ENCODE measurements around the gene PIK3R2.
"Not testable (repeated sequence)": the region's sequence is repeated elsewhere in the genome, so short reads cannot be mapped to it uniquely, and the experiment has no call there.

Gene PIK3R2

DNA sequence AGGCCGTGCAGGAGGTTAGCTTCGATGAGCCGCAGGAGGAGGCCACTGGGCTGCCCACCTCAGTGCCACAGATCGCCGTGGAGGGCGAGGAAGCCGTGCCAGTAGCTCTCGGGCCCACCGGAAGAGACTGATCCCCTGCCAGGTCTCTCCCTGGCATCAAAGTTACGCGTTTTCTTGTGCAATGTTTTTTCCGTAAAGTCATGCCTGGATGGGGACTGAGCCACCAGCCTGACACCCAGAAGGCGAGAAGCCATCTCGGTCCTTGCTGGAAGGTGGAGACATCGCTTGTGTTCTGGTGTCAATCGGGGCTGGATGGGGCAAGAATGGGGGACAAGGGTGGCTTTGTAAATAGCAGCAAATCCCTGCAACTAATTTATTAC lies 3.4 kb upstream of the PIK3R2 start:
- Mint-ChIP-seq H3K4me1 (ENCODE audit: low read depth in 2 of 2) (peaks cover 37 to 47% of the 10 kb centered on the region in 2 donors), H3K9me3 (no peaks in the 10 kb centered on the region), H3K27me3 (no peaks in the 10 kb centered on the region), H3K27ac (no peak overlapping the region), H3K4me3 (peak overlapping the region in 1 of 2 donors; percentile 35), H3K36me3 (ENCODE audit: insufficient read depth) (peaks cover 58% of the 10 kb centered on the region)
- ATAC-seq (replicated peaks) (no peak), DNase-seq (no peak)

DNA sequence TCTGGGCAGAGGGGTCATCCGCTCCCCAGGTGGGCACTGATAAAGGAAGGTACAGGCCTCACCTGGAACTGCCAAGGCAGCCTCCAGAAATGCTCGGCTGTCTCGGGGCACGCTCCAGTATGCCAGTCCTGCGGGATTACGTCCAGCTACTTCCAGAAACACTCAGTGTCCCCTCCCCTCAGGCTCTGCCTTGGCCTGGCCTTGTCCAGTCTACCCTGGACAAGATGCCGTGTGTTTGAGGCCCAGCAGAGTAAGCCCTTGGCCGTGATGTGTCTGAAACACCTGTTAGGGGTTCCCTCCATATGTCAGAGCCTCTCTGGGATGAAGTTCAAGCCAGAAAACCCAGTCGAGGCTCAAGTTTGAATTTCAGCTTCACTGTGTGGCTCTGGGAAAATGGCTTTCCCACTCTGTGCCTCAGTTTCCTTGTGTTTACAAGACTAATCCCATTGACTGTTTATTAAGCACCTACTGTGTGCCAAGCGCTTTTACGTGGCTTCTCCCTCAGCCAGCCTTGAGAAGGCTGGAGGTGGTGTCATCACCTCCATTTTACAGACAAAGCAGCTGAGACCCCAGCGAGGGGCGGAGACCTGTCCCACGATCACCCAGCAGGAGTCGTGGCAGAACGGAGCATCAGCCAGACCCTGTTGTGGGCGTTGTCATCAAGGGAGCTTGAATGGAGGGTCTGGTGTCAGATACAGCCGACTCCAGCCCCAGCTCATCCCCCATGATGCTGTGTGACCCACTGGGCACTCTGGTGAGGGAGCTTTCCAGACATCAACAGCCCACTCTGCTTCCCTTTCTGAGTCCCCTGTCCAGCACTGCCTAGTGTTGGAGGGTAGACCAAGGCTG lies 2.0 kb upstream of the PIK3R2 start:
- ATAC-seq (replicated peaks) (no peak), DNase-seq (no peak)
- Mint-ChIP-seq H3K36me3 (ENCODE audit: insufficient read depth) (peaks cover 54% of the 10 kb centered on the region), H3K9me3 (no peaks in the 10 kb centered on the region), H3K4me1 (ENCODE audit: low read depth in 2 of 2) (peaks cover 39 to 51% of the 10 kb centered on the region in 2 donors), H3K27me3 (no peaks in the 10 kb centered on the region), H3K27ac (peak overlapping the region in 1 of 2 donors; percentile 97), H3K4me3 (peak overlapping the region; percentile 80 to 87)

DNA sequence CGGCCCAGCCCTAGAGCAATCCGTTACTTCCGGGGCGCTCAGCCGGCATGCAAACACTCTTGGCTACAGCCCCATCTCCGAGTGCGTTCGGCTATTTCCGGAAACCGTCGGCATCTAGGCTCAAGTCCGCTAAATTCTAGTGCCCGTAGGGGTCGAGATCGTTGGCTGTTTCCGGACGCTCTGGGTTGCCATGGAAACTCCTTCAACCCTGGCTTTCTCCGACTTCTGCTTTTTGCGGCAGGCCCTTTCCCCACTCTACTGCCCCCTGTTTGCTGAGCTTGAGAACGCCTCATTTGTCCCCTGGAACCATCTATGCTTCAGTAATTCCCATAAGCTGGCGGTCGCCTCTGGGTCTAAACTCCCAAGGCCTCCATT lies 534 bp upstream of the PIK3R2 start:
- DNase-seq (peak; percentile 98 to 99 (median 99)), ATAC-seq (replicated peaks) (peak; percentile 64)
- no peaks in the 10 kb centered on the region for H3K9me3 Mint-ChIP-seq
- no peaks in the 10 kb centered on the region for H3K27me3 Mint-ChIP-seq
- peaks cover 44% of the 10 kb centered on the region for H3K36me3 Mint-ChIP-seq (ENCODE audit: insufficient read depth)
- peak overlapping the region; percentile 91 to 97 for H3K27ac Mint-ChIP-seq
- peaks cover 37 to 51% of the 10 kb centered on the region in 2 donors for H3K4me1 Mint-ChIP-seq (ENCODE audit: low read depth in 2 of 2)
- H3K4me3 Mint-ChIP-seq = peak overlapping the region; percentile 80 to 87

DNA sequence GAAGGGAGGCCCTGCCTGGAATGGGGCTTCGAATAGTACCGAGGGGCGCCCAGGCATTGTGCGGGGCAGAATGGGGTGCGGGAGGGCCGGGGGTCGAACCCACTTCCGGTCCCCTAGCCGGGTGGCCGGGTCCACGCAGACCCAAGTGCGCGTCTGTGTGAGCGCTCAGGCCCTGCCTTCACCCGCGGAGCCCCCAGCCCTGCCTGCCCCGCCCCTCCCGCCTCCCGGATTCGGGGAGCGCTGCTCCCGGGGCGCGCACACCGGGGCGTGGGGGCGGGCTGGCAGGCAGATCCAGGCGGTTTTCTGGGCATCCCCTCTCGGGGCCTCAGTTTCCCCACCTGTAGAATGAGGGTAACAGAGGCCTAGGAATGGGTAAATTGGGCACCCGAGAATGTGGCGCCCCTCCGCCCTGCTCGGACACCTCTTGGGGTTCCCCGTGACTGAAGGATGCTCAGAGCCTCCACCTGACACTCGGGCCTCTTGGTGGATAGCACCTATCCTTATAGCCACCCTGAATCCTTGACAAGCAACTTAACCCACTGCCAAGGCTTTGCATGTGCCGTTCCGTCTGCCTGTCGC lies 682 bp downstream of the PIK3R2 start:
- ATAC-seq (replicated peaks) = no peak

DNA sequence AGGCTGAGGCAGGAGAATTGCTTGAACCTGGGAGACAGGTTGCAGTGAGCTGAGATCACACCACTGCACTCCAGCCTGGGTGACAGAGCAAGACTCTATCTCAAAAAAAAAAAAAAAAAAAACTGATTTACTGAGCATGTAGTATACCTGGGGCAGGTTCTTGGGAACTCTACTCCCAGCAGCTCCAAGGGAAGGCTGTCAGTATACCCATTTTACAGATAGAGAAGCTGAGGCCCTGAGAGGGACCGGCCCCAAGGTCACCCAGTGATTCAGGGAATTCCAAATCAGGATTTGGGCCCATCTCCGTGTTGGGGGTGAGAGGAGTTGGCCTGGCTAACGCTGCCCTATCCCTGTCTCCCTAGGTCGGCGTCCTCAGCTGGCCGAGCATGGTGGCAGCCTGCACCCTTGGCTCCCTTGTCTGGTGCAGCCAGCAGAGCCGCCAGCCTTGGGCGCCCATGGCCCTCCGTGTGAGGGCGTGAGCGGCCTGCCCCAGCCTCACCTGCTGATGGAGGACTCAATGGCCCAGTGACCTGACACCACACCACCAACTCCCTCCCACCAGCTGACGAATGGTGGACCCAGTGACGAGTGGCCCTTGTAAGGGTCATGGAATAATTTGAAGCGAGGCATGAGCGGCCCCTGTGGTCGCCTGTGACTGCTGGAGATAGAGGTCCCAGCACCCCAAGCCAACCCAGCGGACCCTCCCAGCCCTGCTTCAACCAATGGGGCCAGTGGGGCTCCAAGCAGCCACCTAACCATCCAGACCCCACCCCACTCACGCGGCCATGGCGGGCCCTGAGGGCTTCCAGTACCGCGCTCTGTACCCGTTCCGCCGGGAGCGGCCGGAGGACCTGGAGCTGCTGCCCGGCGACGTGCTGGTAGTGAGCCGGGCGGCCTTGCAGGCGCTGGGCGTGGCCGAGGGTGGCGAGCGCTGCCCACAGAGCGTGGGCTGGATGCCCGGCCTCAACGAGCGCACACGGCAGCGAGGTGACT lies 2.4 kb downstream of the PIK3R2 start:
- no peak for ATAC-seq (replicated peaks)

More for the DNA sequence above, 682 bp downstream of the PIK3R2 start:
- DNase-seq = no peak
- Mint-ChIP-seq H3K27ac (peak overlapping the region; percentile 75 to 84), H3K36me3 (ENCODE audit: insufficient read depth) (peaks cover 33% of the 10 kb centered on the region), H3K9me3 (no peaks in the 10 kb centered on the region), H3K27me3 (no peaks in the 10 kb centered on the region), H3K4me1 (ENCODE audit: low read depth in 2 of 2) (peaks cover 32 to 45% of the 10 kb centered on the region in 2 donors), H3K4me3 (peak overlapping the region; percentile 80 to 87)

DNA sequence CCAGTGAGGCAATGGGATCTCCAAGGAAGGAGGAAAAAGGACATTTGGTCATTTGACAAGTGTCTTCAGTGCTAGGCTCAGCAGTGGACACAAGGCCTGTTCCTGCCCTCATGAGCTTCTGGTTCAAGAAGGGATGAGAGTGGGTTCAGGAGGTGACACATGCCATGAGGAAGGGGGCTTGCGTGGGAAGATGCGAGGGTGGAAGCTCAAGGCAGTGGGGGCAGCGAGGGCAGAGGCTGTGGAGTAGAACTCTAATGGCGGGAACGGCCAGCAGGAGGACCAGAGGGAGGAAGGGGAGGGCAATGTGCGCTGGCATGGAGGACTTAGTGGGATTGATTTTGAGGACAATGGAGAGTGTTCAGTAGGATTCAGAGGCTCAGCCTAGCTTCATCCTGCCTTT lies 3.3 kb downstream of the PIK3R2 start:
- Mint-ChIP-seq H3K4me3 (no peak overlapping the region), H3K27ac (no peak overlapping the region), H3K4me1 (ENCODE audit: low read depth in 2 of 2) (peaks cover 32 to 34% of the 10 kb centered on the region in 2 donors), H3K9me3 (no peaks in the 10 kb centered on the region), H3K27me3 (no peaks in the 10 kb centered on the region), H3K36me3 (ENCODE audit: insufficient read depth) (peaks cover 31% of the 10 kb centered on the region)
- no peak for DNase-seq
- no peak for ATAC-seq (replicated peaks)

More for the DNA sequence above, 2.4 kb downstream of the PIK3R2 start:
- Mint-ChIP-seq H3K36me3 (ENCODE audit: insufficient read depth) (peaks cover 26% of the 10 kb centered on the region), H3K4me3 (peak overlapping the region; percentile 79 to 87), H3K27ac (peak overlapping the region in 1 of 2 donors; percentile 75), H3K27me3 (no peaks in the 10 kb centered on the region), H3K4me1 (ENCODE audit: low read depth in 2 of 2) (peaks cover 30 to 37% of the 10 kb centered on the region in 2 donors), H3K9me3 (no peaks in the 10 kb centered on the region)
- DNase-seq = no peak

DNA sequence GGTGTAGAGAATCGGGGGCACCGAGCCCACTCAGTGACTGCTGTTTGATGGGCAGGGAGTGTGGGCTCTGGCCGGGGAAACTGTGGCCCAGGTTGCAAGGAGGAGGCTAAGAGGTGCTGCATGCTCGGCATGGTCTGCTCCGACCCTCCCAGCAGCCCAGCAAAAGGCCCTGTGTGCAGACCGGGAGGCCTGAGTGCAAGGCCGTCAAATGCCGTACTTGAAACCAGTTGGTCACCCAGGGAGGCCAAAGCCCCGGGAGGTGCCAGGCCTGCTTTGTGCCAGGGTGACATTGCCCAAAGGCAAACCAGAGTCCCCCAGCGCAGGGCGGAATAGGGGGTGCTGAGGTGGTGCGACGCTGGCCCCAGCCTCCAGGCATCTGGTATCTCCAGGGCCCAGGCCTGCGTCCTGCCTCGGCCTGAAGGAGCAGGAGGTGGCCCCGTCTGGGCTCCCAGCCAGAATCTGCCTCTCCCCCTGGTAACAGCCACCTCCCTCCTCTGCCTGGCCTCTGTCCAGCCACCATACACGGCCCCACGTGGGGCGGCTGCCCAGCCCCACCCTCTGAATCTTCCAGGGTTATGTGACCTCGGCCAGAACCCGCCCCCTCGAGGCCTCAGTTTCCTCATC lies 4.0 kb downstream of the PIK3R2 start:
- ATAC-seq (replicated peaks) = no peak
- no peak overlapping the region for H3K4me3 Mint-ChIP-seq
- no peaks in the 10 kb centered on the region for H3K27me3 Mint-ChIP-seq
- H3K4me1 Mint-ChIP-seq (ENCODE audit: low read depth in 2 of 2) = peaks cover 26 to 34% of the 10 kb centered on the region in 2 donors
- H3K36me3 Mint-ChIP-seq (ENCODE audit: insufficient read depth) = peaks cover 34% of the 10 kb centered on the region
- no peak for DNase-seq
- H3K9me3 Mint-ChIP-seq = no peaks in the 10 kb centered on the region
- H3K27ac Mint-ChIP-seq = no peak overlapping the region

DNA sequence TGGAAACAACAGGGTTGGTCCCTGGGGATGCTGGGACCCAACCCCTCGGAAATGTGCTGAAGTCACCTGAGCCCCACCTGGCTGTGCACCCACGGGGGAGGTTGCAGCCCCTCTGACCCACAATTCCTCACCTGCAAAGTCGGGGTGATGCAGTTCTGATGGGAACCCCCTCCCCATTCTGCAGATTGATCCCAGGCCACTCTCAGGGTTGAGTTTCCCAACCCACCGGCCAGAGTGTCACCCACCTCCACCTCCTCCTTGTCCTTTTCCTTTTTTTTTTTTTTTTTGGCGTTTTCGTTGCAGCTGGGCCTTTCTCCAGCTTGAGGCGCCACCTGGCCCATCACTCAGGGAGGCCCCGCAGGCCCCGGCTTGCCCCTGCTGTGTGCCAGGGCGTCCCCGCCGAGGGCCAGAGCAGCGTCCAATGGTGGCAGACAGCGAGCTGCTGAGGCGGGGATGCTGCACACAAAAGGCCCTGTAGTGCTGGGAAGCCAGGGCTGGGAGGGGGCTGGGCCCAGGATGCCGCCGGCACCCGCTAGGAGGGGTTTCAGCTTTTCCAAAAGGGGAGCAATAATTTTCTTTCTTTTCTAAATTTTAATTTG lies 4.6 kb downstream of the PIK3R2 start:
- Mint-ChIP-seq H3K36me3 (ENCODE audit: insufficient read depth) (peaks cover 31% of the 10 kb centered on the region), H3K27me3 (no peaks in the 10 kb centered on the region), H3K4me1 (ENCODE audit: low read depth in 2 of 2) (peaks cover 20 to 29% of the 10 kb centered on the region in 2 donors), H3K9me3 (no peaks in the 10 kb centered on the region), H3K4me3 (no peak overlapping the region), H3K27ac (no peak overlapping the region)
- no peak for ATAC-seq (replicated peaks)
- DNase-seq = no peak

DNA sequence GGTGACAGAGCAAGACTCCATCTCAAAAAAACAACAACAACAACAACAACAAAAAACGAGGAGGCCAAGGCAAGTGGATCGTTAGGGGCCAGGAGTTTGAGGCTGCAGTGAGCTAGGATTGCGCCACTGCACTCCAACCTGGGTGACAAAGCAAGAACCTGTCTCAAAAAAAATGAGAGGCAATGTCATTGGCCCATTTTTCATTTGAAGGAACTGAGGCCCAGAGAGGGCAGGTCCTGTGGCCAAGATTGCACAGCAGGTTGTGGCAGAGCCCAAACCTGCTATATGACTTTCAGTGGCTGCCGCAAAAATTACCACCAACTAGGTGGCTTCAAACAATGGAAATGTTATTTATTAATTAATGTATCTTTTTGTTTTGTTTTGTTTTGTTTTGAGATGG lies 5.5 kb downstream of the PIK3R2 start:
- DNase-seq (no peak), ATAC-seq (replicated peaks) (no peak)
- H3K4me1 Mint-ChIP-seq (ENCODE audit: low read depth in 2 of 2) = peaks cover 18 to 27% of the 10 kb centered on the region in 2 donors
- no peak overlapping the region for H3K4me3 Mint-ChIP-seq
- peaks cover 23% of the 10 kb centered on the region for H3K36me3 Mint-ChIP-seq (ENCODE audit: insufficient read depth)
- no peak overlapping the region for H3K27ac Mint-ChIP-seq
- no peaks in the 10 kb centered on the region for H3K9me3 Mint-ChIP-seq
- no peaks in the 10 kb centered on the region for H3K27me3 Mint-ChIP-seq

DNA sequence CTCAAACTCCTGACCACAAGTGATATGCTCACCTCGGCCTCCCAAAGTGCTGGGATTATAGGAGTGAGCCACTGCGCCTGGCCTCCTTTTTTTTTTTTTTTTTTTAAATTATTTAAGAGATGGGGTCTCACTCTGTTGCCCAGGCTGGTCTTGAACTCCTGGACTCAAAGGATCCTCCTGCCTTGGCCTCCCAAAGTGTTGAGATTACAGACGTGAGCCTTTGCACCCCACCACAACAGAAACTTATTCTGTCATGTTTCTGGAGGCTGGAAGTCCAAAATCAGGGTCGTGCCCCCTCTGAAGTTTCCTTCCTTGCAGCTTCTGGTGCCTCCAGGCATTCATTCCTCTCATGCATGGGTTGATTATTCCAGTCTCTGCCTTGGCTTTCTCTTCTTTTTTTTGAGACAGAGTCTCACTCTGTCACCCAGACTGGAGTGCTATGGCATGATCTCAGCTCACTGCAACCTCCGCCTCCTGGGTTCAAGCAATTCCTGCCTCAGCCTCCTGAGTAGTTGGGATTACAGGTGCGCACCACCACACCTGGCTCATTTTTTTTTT lies 6.2 kb downstream of the PIK3R2 start:
- ATAC-seq (replicated peaks) = not testable (repeated sequence)

DNA sequence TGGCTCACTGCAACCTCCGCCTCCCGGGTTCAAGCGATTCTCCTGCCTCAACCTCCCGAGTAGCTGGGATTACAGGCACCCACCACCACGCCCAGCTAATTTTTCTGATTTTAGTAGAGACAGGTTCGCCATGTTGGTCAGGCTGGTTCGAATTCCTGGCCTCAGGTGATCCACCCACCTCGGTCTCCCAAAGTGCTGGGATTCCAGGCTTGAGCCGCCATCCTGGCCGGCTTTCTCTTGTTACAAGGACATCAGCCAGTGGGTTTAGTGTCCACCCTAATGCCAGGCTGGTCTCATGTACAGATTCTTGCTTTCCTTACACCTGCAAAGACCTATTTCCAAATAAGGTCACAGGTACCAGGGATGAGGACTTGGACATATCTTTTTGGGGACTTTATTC lies 6.8 kb downstream of the PIK3R2 start:
- DNase-seq = no peak
- H3K4me3 Mint-ChIP-seq = peak overlapping the region; percentile 42 to 59
- peaks cover 8 to 17% of the 10 kb centered on the region in 2 donors for H3K4me1 Mint-ChIP-seq (ENCODE audit: low read depth in 2 of 2)
- ATAC-seq (replicated peaks) = no peak
- H3K9me3 Mint-ChIP-seq = no peaks in the 10 kb centered on the region
- H3K27me3 Mint-ChIP-seq = no peaks in the 10 kb centered on the region
- H3K36me3 Mint-ChIP-seq (ENCODE audit: insufficient read depth) = peaks cover 28% of the 10 kb centered on the region
- H3K27ac Mint-ChIP-seq = no peak overlapping the region

More for the DNA sequence above, 6.2 kb downstream of the PIK3R2 start:
- Mint-ChIP-seq H3K36me3 (ENCODE audit: insufficient read depth) (peaks cover 25% of the 10 kb centered on the region), H3K4me1 (ENCODE audit: low read depth in 2 of 2) (peaks cover 14 to 23% of the 10 kb centered on the region in 2 donors)
- not testable (repeated sequence) for H3K27me3 Mint-ChIP-seq, DNase-seq, H3K27ac Mint-ChIP-seq, H3K4me3 Mint-ChIP-seq, H3K9me3 Mint-ChIP-seq

DNA sequence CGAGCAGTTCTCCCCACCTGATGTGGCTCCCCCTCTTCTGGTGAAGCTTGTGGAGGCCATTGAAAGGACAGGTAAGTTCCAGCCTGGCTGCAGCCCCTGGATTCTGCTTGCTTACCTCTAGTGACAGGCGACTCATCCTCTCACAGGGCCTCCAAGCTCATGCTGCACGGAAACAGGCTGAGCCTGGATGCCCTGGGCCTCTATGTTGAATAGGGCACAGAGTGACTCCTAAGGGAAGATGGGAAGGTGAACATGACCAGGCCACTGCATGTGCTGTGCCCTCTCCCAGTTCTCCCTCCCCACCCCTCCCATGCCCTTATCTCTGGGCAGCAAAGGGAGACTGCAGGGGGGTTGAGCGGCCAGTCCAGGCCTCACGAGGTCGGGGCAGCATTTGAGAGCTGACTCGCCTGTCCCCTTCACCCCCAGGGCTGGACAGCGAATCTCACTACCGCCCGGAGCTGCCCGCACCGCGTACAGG lies 7.6 kb downstream of the PIK3R2 start:
- Mint-ChIP-seq H3K4me1 (ENCODE audit: low read depth in 2 of 2) (peaks cover 8 to 14% of the 10 kb centered on the region in 2 donors), H3K27me3 (no peaks in the 10 kb centered on the region), H3K27ac (peak overlapping the region in 1 of 2 donors; percentile 68), H3K4me3 (peak overlapping the region; percentile 42 to 59), H3K9me3 (no peaks in the 10 kb centered on the region), H3K36me3 (ENCODE audit: insufficient read depth) (peaks cover 34% of the 10 kb centered on the region)
- DNase-seq (no peak), ATAC-seq (replicated peaks) (no peak)

All from effector memory CD8-positive, alpha-beta T cell (primary cell).